Neural cell (in vitro differentiated cells): ENCODE data around the gene VKORC1. TPM values are rescaled to one million over a fixed set of nuclear protein-coding genes. Genes with fewer than 3 reads are reported as not detected.

Source experiments
- H2AFZ ChIP-seq: fragments of 200-600, 300-800 bp; sonication (generic), shearing (Covaris generic); 2 replicates; pipeline ENCODE4 v1.6.0; 2014; ENCODE audit warnings: low read depth, mild to moderate bottlenecking, antibody characterized with exemption, low read length, moderate library complexity
- H3F3A ChIP-seq: fragments of 200-600 bp; shearing (Covaris generic); 2 replicates; pipeline ENCODE4 v1.6.1; 2016; ENCODE audit warnings: mild to moderate bottlenecking, moderate library complexity, mixed read lengths, antibody characterized with exemption, low read length; ENCODE audit not compliant: insufficient read depth, poor library complexity, severe bottlenecking
- H3K27ac ChIP-seq: fragments of 200-600, 300-800 bp; sonication (generic), shearing (Covaris generic); 2 replicates; pipeline ENCODE4 v1.5.1; 2014; ENCODE audit warnings: mild to moderate bottlenecking, low read length, moderate library complexity
- H3K27me3 ChIP-seq: fragments of 300-800, 200-600 bp; sonication (generic), shearing (Covaris generic); 2 replicates; pipeline ENCODE4 v1.6.0; 2014; ENCODE audit warnings: mild to moderate bottlenecking, low read depth, low read length, moderate library complexity; ENCODE audit not compliant: insufficient read depth
- H3K36me3 ChIP-seq: fragments of 300-800, 200-600 bp; sonication (generic), shearing (Covaris generic); 2 replicates; pipeline ENCODE4 v1.5.1; 2014; ENCODE audit warnings: mild to moderate bottlenecking, antibody characterized with exemption, low read length, moderate library complexity; ENCODE audit not compliant: insufficient read depth
- H3K4me2 ChIP-seq: fragments of 300-800, 200-600 bp; sonication (generic), shearing (Covaris generic); 2 replicates; pipeline ENCODE4 v1.6.0; 2014; ENCODE audit warnings: mild to moderate bottlenecking, low read length
- H3K4me3 ChIP-seq: fragments of 300-800, 200-600 bp; sonication (generic), shearing (Covaris generic); 2 replicates; pipeline ENCODE4 v1.5.1; 2014; ENCODE audit warnings: mild to moderate bottlenecking, low read length, moderate library complexity
- H3K79me2 ChIP-seq: fragments of 200-600 bp; shearing (Covaris generic); replicated peaks from 2 replicates; pipeline ENCODE4 v1.6.0; 2014; ENCODE audit warnings: mild to moderate bottlenecking, low read length, moderate library complexity; ENCODE audit not compliant: insufficient read depth
- H3K9ac ChIP-seq: fragments of 300-800, 200-600 bp; sonication (generic), shearing (Covaris generic); 2 replicates; pipeline ENCODE4 v1.6.1; 2016; ENCODE audit warnings: mild to moderate bottlenecking, low read length, mixed read lengths
- H3K9me2 ChIP-seq: fragments of 200-600 bp; shearing (Covaris generic); 2 replicates; pipeline ENCODE4 v1.6.1; 2016; ENCODE audit warnings: mild to moderate bottlenecking, low read length, mixed read lengths; ENCODE audit not compliant: insufficient read depth
- H3K9me3 ChIP-seq: fragments of 200-600, 300-800 bp; sonication (generic), shearing (Covaris generic); 2 replicates; pipeline ENCODE4 v1.6.1; 2016; ENCODE audit warnings: mild to moderate bottlenecking, mixed run types, low read length, moderate library complexity, mixed read lengths
- H4K20me1 ChIP-seq: fragments of 200-600 bp; shearing (Covaris generic); 2 replicates; pipeline ENCODE4 v1.6.1; 2016; ENCODE audit warnings: mild to moderate bottlenecking, mixed run types; ENCODE audit not compliant: insufficient read depth
- EP300 ChIP-seq: fragments of 450-650 bp; conservative IDR thresholded peaks from 2 replicates; pipeline ENCODE4 v1.6.1; 2014; ENCODE audit warnings: antibody characterized with exemption, mild to moderate bottlenecking, moderate library complexity; ENCODE audit not compliant: poor library complexity, severe bottlenecking
- EZH2 ChIP-seq: fragments of 200-600, 300-800 bp; shearing (Covaris generic), sonication (generic); IDR thresholded peaks from 2 replicates; pipeline ENCODE4 v1.6.1; 2014; ENCODE audit warnings: antibody characterized with exemption, low read length, borderline replicate concordance, mild to moderate bottlenecking; ENCODE audit not compliant: insufficient read depth, poor library complexity, severe bottlenecking
- MXI1 ChIP-seq: fragments of 450-650 bp; conservative IDR thresholded peaks from 2 replicates; pipeline ENCODE4 v1.6.1; 2014; ENCODE audit warnings: antibody characterized with exemption, mild to moderate bottlenecking; ENCODE audit not compliant: poor library complexity, severe bottlenecking
- POLR2AphosphoS5 ChIP-seq: IDR thresholded peaks from 2 replicates; pipeline ENCODE4 v1.6.1; 2012
- RAD21 ChIP-seq: fragments of 450-650 bp; conservative IDR thresholded peaks from 2 replicates; pipeline ENCODE4 v1.6.1; 2014; ENCODE audit warnings: antibody characterized with exemption, mild to moderate bottlenecking, moderate library complexity
- SMC3 ChIP-seq: fragments of 450-650 bp; conservative IDR thresholded peaks from 2 replicates; pipeline ENCODE4 v1.6.1; 2014; ENCODE audit warnings: antibody characterized with exemption, mild to moderate bottlenecking, moderate library complexity; ENCODE audit not compliant: poor library complexity
- TAF1 ChIP-seq: IDR thresholded peaks from 2 replicates; pipeline ENCODE4 v1.6.1; 2012; ENCODE audit warnings: low read depth
- polyA plus RNA-seq: library from polyadenylated mRNA; depleted of rRNA; stranded (reverse); fragments of >200 nt; gene quantifications from 2 replicates; pipeline ENCODE4 v1.2.3, GENCODE V29; 2014
- TF ChIP-seq, protein P1 (sequence below): IDR thresholded peaks from 2 replicates; pipeline ENCODE4 v1.6.1; 2012; ENCODE audit warnings: borderline replicate concordance
- TF ChIP-seq, protein P2 (sequence below): fragments of 450-650 bp; IDR thresholded peaks from 2 replicates; pipeline ENCODE4 v1.5.1; 2014; ENCODE audit warnings: antibody characterized with exemption, mild to moderate bottlenecking, moderate library complexity; ENCODE audit not compliant: poor library complexity, severe bottlenecking

The VKORC1 gene
- polyA plus RNA-seq, 1 donor from 2014 or later, result 105 TPM

DNA sequence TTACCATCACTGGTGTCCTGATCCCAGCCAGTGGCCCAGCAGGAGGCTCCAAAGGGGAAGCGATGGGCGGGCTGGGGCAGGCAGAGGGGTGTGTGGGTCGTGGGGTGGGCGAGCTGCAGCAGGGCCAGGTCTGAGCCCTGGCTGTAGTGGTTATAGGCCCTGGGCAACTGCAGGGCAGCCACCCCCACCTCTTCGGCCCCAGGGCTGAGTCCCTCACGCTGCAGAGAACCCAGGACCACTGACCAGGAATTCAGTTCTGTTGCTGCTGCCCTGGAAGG lies 8.0 kb downstream of the VKORC1 start:
- Histone ChIP-seq H3F3A (no peaks in the 10 kb centered on the region), H4K20me1 (no peaks in the 10 kb centered on the region), H3K27me3 (no peaks in the 10 kb centered on the region), H3K9me2 (no peaks in the 10 kb centered on the region), H3K79me2 (no peaks in the 10 kb centered on the region), H3K27ac (no peak overlapping the region), H3K4me3 (no peak overlapping the region), H3K36me3 (peaks cover 5% of the 10 kb centered on the region), H2AFZ (no peak overlapping the region), H3K9ac (no peak overlapping the region), H3K4me2 (no peak overlapping the region), H3K9me3 (no peaks in the 10 kb centered on the region)
- no peak for TF ChIP-seq MXI1

DNA sequence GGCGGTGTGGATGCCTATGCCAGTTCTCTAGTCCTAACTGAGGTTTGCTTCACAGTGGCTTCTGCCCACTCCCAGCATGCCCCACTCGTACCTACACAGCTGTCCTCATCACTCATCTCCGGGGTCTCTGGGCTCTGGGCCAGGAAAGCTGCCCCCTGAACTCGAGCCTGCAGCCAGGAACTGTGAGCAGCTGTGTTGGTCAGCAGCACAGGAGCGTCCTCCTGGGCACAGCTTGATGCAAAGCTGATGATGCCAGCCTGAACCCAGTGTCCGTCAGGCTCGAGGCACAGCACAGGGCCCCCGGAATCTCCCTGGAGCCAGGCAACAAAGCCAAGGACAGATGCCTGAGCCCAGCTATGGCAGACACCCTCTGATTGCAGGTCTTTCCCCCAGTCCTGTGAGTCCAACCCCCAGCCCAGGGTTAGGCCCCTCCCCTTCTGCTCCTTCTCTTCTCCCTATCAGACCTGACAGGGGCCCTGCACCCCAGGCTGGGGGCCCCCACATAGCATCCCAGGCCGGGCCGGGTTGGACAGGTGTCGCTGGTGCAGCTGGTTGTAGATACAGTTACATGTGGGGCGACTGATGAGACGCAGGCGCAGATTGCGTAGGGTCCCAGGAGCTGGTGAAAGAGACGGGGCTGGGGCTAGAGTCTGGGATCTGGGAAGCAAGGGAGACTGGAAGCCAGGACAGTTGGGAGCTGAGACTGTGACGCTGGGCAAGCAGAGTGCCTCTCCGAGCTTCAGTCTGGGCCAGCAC lies 8.5 kb downstream of the VKORC1 start:
- Histone ChIP-seq H4K20me1 (no peaks in the 10 kb centered on the region), H3K27ac (no peak overlapping the region), H3K9me3 (no peaks in the 10 kb centered on the region), H3K36me3 (peaks cover 5% of the 10 kb centered on the region), H3K4me3 (no peak overlapping the region), H3K9me2 (no peaks in the 10 kb centered on the region), H3K9ac (no peak overlapping the region), H3K27me3 (no peaks in the 10 kb centered on the region), H2AFZ (no peak overlapping the region), H3K4me2 (no peak overlapping the region), H3K79me2 (no peaks in the 10 kb centered on the region), H3F3A (no peaks in the 10 kb centered on the region)
- TF ChIP-seq, protein P1, sequence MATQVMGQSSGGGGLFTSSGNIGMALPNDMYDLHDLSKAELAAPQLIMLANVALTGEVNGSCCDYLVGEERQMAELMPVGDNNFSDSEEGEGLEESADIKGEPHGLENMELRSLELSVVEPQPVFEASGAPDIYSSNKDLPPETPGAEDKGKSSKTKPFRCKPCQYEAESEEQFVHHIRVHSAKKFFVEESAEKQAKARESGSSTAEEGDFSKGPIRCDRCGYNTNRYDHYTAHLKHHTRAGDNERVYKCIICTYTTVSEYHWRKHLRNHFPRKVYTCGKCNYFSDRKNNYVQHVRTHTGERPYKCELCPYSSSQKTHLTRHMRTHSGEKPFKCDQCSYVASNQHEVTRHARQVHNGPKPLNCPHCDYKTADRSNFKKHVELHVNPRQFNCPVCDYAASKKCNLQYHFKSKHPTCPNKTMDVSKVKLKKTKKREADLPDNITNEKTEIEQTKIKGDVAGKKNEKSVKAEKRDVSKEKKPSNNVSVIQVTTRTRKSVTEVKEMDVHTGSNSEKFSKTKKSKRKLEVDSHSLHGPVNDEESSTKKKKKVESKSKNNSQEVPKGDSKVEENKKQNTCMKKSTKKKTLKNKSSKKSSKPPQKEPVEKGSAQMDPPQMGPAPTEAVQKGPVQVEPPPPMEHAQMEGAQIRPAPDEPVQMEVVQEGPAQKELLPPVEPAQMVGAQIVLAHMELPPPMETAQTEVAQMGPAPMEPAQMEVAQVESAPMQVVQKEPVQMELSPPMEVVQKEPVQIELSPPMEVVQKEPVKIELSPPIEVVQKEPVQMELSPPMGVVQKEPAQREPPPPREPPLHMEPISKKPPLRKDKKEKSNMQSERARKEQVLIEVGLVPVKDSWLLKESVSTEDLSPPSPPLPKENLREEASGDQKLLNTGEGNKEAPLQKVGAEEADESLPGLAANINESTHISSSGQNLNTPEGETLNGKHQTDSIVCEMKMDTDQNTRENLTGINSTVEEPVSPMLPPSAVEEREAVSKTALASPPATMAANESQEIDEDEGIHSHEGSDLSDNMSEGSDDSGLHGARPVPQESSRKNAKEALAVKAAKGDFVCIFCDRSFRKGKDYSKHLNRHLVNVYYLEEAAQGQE, result no peak
- TF ChIP-seq SMC3, result no peak

DNA sequence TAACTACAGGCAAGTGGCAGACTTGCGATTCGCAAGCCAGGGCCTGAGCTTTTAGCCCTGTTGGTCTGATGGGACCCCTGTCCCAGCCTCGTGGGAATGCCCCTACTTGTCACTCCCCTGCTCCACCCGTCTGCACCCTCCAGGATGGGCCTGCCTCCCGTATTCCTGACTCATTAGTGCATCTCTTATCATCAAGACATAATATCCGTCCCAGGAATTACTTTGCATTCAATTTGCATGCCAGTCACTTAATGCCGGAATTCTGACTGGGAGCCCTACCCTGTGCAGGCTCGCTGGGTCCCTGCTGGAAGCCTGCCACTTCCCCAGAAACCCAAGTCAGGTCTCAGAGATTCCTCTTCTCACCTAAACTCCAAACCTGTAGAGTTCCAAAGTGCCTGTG lies 9.2 kb downstream of the VKORC1 start:
- H3K79me2 ChIP-seq, result no peaks in the 10 kb centered on the region
- H3K4me3 ChIP-seq, result no peak overlapping the region
- no peaks in the 10 kb centered on the region for H3F3A ChIP-seq
- no peak overlapping the region for H3K4me2 ChIP-seq
- no peaks in the 10 kb centered on the region for H3K9me3 ChIP-seq
- peaks cover 5% of the 10 kb centered on the region for H3K36me3 ChIP-seq
- H2AFZ ChIP-seq, result no peak overlapping the region
- no peaks in the 10 kb centered on the region for H4K20me1 ChIP-seq
- H3K27ac ChIP-seq, result no peak overlapping the region
- H3K27me3 ChIP-seq, result no peaks in the 10 kb centered on the region
- TF ChIP-seq, protein P1, result no peak
- TF ChIP-seq EZH2 (no peak), RAD21 (no peak), SMC3 (no peak), EP300 (no peak), MXI1 (no peak), POLR2AphosphoS5 (no peak), TAF1 (no peak)
- TF ChIP-seq, protein P2, sequence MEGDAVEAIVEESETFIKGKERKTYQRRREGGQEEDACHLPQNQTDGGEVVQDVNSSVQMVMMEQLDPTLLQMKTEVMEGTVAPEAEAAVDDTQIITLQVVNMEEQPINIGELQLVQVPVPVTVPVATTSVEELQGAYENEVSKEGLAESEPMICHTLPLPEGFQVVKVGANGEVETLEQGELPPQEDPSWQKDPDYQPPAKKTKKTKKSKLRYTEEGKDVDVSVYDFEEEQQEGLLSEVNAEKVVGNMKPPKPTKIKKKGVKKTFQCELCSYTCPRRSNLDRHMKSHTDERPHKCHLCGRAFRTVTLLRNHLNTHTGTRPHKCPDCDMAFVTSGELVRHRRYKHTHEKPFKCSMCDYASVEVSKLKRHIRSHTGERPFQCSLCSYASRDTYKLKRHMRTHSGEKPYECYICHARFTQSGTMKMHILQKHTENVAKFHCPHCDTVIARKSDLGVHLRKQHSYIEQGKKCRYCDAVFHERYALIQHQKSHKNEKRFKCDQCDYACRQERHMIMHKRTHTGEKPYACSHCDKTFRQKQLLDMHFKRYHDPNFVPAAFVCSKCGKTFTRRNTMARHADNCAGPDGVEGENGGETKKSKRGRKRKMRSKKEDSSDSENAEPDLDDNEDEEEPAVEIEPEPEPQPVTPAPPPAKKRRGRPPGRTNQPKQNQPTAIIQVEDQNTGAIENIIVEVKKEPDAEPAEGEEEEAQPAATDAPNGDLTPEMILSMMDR, result no peak
- H3K9me2 ChIP-seq, result no peaks in the 10 kb centered on the region
- H3K9ac ChIP-seq, result no peak overlapping the region
